HG02938 (cell line): Measurements from ENCODE around the gene GSG1L.

Source experiments
- ATAC-seq: cut with Tn5 transposase; IDR thresholded peaks from one replicate; pipeline ENCODE4 v1.9.1; 2021; ENCODE audit warnings: mild to moderate bottlenecking, moderate library complexity; ENCODE audit not compliant: unreplicated experiment

GSG1L gene

GRCh38 chr16:27779641-27780164 lies 283.8 kb downstream of the GSG1L start:
- ATAC-seq, result no peak

DNA sequence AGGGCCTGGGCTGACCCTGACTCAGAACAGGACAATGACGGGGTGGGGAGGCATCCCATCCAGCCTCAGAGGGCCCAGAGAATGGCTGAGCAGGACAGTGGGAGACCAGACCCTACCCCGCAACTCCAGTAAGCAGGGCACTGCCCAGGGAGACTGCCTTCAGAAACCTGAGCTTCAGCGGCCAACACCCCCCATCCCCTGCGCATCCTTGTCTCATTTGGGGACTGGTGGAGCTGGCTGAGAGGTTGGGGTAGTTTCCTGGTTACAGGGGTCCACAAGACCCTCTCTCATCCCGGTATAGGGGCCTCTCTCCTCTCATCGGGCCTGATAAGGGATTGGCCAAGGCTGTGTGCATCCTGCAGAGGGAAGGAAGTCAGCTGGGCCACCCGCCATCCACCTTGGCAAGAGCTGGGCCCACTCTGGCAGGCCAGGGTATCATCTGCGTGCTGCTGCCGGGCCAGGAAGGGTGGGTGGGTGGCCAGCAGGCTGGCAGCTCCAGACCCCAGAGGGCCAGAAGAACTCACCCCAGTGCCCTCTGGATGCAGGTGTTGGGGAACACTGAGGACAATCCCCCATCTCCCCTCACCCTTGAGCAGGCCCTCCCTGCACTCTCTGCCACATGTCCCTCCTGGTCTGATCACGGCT lies 284.5 kb downstream of the GSG1L start:
- no peak for ATAC-seq

DNA sequence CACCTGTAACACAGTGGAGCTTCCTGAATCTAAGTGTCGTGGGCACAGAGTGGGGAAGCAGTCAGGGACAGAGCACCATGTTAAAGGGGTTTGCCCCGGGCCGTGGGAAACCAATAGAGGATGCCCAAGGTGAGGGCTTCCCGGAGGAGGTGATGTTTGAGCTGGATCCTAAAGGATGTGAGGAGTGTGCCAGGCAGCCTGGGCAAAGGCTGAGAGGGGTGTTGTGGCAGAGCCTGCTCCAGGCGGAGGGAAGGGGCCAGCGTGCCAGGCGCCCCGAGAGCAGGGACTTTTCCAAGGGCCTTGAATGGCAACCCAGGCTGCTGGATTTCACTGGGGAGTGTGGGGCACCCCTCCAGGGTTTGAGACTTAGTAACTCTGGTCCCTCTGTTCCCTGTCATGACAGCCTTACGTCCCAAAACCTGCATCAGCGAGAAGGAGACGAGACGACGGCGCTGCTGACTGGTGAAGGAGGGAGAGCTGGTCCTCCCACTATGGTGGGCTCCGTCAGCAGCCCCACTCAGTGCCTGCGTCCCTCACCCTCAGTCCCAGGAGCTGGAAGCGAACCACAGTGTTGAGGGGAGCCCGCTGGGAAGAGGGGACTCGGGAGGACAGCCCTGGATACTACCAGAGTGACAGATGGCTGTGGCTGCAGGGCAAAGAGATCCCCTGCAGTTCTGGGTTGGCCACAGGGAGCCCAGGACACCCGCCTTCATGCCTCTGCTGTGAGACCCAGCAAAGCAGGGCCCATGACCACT lies 285.2 kb downstream of the GSG1L start:
- no peak for ATAC-seq

DNA sequence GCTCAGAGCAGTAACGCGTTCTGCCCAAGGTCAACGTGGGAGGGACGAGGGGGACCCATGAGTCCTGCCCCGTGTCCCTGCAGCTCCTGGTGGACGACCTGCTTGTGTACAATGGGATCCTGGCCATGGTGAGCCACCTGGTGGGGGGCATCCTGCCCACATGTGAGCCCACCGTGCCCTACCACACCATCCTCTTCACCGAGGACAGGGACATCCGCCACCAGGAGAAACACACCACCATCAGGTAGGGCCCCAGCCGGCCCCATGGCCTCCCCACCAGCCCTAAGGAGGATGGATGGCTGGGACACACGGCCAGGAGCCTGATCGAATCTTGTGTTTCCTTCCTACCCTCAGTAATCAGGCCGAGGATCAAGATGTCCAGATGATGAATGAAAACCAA lies 286.0 kb downstream of the GSG1L start:
- ATAC-seq, result no peak

GRCh38 chr16:27776556-27777225 lies 286.8 kb downstream of the GSG1L start:
- ATAC-seq, result no peak

- no peak for ATAC-seq
Measured at GRCh38 chr16:27775254-27775653, 288.3 kb downstream of the GSG1L start.

- no peak for ATAC-seq
Measured at GRCh38 chr16:27774779-27775178, 288.7 kb downstream of the GSG1L start.

GRCh38 chr16:27773344-27773743 lies 290.2 kb downstream of the GSG1L start:
- no peak for ATAC-seq

DNA sequence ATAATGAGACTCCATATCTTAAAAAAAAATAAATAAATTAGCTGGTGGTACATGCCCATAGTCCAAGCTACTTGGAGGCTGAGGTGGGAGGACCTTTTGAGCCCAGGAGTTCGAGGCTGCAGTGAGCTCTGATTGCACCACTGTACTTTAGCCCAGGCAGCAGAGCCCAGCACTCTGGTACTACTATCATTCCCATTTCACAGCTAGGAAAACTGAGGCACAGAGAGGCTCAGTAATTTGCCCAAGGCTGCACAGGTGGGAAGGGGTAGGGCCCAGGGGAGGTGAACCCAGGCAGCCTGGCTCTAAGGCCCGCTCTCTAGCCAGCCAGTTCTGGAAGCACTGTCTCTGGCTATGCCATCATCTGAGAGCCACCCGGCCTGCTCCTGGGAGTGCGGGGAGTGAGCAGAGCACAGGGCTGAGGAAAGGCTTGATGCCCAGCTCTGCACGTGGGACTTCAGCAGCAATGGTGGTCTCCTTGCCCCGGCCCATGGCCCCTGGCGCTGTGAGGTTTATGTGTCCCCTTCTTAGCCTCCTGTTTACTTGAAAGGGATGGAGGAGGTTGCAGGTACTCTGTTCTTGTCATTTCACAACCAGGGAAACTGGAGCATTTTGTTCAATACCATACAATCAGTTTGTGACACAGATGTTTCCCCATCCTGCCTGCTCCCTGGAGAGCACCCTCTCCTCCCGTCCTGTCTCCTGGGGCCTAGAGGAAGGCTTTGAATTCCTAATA lies 291.3 kb downstream of the GSG1L start:
- no peak for ATAC-seq

DNA sequence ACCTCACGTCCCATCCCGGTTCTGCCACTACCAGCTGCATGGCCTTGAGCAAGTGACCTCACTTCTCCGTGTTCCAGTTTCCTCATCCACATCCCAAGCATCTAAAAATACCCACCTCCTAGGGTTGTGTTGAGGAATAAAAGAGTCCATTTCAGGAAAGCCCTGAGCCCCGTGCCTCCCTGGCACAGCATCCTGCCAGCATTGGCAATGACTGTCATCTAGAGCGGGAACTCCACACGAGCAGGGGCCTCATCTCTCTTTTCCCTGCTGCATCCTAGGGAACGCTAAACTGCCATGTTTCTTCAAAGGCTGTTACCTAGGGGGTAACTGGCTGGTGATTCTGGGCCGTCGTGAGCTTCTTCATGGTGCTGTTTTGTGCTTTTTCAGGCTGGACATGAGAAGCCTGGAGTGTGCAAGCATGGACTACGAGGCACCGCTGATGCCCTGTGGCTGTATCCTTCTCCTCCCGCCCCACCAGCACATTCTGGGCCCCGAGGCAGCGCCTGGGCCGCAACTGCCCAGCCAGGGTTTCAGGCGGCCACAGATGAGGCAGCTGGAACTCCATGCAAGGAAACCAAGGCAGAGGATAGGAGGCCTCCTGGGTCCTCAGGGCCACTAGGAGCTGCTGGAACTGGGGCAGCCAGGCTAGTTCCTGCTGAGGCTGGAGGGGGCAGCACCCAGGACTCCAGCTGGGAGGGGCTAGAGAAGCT lies 292.2 kb downstream of the GSG1L start:
- no peak for ATAC-seq

- ATAC-seq, result no peak
Measured at GRCh38 chr16:27770271-27771196, 293.0 kb downstream of the GSG1L start.

GRCh38 chr16:27769561-27770255 lies 293.8 kb downstream of the GSG1L start:
- ATAC-seq, result no peak

DNA sequence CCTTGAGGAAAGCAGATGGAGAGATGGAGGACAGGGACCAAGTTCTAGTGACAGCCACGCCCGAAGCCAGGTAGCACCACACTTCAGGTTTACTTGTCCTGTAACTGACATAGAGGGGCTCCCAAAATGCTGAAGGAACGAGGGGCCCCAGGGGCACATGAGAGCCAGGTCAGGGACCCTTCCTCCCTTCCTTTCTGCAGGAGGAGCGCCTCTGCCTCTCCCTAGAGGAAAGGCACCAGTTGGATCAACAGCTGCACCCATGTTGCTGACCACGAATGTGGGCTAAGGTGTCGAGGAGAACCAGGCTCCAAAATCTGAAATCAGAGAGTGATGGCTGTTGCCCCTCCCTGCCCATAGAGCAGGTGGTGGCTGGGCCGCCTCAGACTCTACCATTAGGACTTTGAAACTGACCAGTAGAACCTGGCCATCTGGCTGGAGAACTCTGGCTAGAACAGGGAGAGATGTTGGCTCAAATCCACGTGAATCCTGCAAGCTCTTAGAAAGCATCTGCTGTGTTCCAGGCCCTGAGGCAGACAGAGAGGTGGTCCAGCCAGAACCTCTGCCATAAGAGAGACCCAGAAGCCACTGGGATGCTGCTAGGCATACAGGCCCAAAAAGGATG lies 294.8 kb downstream of the GSG1L start:
- ATAC-seq, result no peak

- ATAC-seq, result no peak
Measured at GRCh38 chr16:27767971-27768591, 295.4 kb downstream of the GSG1L start.

- no peak for ATAC-seq
Measured at GRCh38 chr16:27767081-27767480, 296.4 kb downstream of the GSG1L start.

DNA sequence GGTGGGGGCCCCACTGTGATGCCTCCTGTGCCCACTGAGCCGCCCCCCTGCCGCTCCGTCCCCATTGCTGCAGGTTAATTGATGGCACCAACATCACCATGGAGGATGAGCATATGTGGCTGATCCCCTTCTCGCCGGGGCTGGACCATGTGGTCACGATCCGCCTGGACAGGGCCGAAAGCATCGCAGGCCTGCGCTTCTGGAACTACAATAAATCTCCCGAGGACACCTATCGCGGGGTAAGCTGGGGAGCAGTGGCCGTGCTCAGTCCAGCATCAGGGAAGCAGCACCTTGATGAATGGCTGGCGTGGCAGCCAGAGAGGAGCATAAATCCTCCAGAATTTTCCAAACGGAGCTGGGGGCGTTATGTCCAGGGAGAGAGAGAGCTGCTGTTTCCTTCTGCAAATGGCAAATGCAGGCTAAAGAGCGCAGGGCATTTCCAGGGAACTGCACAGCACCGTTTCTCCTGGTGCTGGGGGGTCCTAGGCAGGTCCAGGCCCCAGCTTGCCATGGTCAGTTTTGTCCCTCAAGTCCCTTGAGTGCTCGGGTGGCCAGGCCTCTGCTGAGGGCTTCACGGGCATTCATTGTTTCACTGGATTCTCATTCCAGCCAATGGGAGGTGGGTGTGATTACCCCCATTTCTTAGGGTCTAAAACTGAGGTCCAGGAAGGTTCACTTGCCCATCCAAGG lies 297.1 kb downstream of the GSG1L start:
- ATAC-seq, result no peak
